Measurements from ENCODE around the gene SLC6A7.

DNA sequence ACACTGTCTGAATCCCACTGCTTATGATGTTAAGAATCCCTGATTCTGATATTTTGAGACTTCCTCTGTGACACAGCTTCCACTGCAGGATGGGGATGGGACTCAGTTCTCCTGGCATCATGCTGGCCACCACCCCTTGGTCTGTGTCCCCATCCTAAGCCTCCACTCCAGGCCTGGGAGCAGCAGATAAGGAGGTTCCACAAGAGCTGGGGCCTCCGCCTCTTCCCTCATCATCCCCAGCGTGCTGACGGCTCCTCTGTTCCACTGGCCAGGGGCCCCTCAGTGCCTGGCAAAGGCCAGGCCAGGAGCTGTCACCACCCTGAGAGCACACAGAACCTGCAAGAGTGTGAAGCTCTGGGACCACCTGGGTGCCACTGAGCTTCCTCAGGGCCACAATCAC is 59.1 kb downstream of the SLC6A7 start:
- TF ChIP-seq, protein P1, sequence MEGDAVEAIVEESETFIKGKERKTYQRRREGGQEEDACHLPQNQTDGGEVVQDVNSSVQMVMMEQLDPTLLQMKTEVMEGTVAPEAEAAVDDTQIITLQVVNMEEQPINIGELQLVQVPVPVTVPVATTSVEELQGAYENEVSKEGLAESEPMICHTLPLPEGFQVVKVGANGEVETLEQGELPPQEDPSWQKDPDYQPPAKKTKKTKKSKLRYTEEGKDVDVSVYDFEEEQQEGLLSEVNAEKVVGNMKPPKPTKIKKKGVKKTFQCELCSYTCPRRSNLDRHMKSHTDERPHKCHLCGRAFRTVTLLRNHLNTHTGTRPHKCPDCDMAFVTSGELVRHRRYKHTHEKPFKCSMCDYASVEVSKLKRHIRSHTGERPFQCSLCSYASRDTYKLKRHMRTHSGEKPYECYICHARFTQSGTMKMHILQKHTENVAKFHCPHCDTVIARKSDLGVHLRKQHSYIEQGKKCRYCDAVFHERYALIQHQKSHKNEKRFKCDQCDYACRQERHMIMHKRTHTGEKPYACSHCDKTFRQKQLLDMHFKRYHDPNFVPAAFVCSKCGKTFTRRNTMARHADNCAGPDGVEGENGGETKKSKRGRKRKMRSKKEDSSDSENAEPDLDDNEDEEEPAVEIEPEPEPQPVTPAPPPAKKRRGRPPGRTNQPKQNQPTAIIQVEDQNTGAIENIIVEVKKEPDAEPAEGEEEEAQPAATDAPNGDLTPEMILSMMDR (conservative IDR thresholded peaks at IDR 0.05; ENCODE audit: low read depth, low read length) = no peak
- no peak for TF ChIP-seq EZH2 (IDR thresholded peaks at IDR 0.05; ENCODE audit: borderline replicate concordance, low read depth, low read length, poor library complexity, severe bottlenecking)
